Measurements from ENCODE around the gene CXorf49.

Gene CXorf49

GRCh38 chrX:71671938-71672337, 46.1 kb downstream of the CXorf49 start:
- no peak for DNase-seq (ENCODE audit: low spot score)

DNA sequence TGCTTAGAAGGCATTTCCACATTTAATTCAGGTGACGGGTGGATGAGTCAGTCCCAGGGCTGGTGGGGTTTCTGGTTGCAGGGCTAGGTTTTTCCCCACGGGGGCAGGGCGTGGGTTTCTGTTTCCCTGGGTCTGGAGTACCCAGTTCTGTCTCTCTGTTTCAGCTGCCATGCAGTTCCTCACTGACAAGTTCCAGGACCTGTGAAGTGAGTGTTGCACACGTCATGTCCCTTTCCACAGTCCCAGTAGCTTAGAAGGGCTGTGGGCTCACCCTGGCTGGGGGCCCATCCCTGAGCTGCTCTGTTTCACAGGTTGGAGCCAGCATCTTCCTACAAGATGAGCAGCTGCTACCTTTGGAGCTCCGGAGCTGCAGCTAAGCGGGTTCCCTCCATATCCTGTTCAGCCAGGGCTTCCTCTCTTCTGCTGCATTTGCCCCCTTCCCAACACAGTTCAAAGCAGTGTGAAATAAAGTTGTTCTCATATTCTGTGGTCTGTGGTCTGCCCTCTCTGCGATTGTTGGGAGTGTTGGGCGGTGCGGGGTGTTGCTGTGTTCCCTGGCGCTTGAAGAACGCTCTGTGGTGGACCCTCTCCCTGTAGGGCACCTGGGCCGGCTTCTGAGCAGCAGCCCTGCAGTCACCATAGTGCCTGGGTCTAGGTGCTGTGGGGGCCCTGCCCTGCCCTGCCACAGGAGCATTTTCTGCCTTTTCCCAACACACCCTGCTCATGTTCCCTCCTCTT, 46.9 kb downstream of the CXorf49 start:
- no peak for DNase-seq (ENCODE audit: low spot score)

GRCh38 chrX:71669947-71670346, 48.1 kb downstream of the CXorf49 start:
- peak; percentile 12 for DNase-seq (ENCODE audit: low spot score)

GRCh38 chrX:71669492-71669891, 48.6 kb downstream of the CXorf49 start:
- no peak for DNase-seq (ENCODE audit: low spot score)

DNA sequence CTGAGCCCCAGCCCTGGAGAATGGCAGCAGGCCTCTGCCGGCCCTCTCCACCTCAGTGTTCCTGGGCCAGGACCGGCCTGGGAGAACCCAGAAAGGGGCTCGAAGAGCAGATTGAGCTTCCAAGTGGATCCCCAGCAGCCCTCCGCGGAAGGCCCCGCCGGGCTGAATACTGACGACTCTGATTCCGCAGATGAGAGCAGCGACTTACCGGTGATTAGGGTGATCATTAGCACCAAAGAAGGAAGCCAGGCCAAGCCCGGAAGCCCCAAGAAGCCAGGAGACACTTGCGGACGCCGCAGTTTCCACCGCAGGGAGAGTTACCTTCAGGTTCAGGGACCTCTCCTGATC, 49.9 kb downstream of the CXorf49 start:
- DNase-seq (ENCODE audit: low spot score): no peak

DNA sequence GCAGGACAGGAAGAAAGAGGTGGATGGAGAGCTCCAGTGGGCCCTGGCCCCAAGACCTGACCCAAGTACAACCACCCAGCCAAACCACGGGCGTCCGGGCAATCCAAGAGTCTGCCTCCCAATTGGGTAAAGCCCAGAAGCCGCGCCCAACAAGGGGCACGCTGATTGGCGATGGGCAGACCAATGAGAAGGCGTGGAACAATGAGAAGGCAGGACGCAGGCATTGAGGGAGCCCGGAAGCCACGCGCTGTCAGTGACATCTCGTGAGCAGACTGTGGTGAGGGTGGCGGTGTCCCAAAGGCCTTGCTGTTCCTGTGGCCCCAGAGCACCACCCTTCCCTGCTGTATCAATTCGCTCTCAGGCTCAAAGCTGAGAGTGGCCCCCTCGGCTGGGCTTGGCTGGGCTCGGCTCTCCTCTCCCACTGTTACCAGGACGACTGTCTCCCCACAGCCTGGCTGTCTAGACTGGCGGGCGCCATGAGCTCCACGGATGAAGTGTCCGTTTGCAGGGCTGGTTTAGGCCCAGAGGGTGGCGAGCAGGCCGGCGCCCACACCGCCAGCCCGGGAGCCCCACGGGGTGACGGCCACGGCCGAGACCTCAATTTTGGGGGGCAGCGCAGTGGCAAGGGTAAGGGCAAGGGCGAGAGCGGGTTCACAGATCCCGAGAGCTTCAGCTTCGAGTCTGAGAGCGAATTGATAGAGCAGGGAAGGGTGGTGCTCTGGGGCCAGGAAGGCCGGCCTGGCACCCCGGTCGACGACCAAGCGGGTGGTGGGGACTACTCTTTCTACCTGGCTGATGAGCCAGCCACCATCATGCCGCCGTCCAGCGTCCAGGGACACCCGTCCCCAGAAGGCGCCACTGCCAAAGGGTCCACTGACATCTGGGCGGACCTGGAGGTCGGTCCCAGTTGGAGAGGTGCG, 50.5 kb downstream of the CXorf49 start, which contains the start of gene LOC101059915:
LOC101059915 (plus strand) TSS at position 219 of the 920 bp plus-strand sequence.
- no peak for DNase-seq (ENCODE audit: low spot score)

- no peak for DNase-seq (ENCODE audit: low spot score)
Measured at GRCh38 chrX:71666240-71667223, 51.6 kb downstream of the CXorf49 start.

DNA sequence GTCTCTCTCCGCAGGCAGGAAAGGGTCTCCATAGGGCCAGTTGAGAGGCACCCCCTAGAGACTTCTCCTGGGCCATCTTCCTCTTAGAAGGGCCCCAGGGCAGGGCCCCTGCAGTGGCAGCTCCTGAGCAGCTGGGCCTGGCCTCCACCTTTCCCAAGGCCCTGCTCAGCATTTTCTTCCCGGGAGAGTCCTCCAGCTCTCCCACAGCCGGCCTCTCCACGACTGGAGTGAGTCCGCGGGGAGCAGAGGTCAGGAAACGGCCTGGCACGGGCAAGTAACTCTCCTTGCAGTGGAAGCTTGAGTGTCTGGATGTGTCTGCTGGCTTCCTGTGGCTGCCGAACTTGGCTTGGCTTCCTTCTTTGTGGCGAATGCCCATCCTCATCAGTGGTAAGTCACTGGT, 52.3 kb downstream of the CXorf49 start:
- DNase-seq (ENCODE audit: low spot score): no peak

- DNase-seq (ENCODE audit: low spot score): no peak
Measured at GRCh38 chrX:71664889-71665491, 53.1 kb downstream of the CXorf49 start.

Measured in NAMALWA (cell line).